Kidney (tissue), 14 donors: ENCODE results near the gene KRT2. TPM values are rescaled to one million over a fixed set of nuclear protein-coding genes. Genes with fewer than 3 reads are reported as not detected.

Experiments used
- DNase-seq, 5 donors: peaks; one replicate each; pipeline ENCODE4 v3.0.0-alpha.2; 2013 to 2020
- FAIRE-seq: peaks from 2 replicates; lab custom pipeline; 2012; peaks lifted over from hg19 to GRCh38; lab: Jason Lieb, UNC
- H3K27ac ChIP-seq, 2 donors: one replicate each; pipeline ENCODE4 v1.7.0; 2013; ENCODE audit warnings: low read depth in 2 of 2, low read length in 2 of 2, inconsistent platforms in 1 of 2
- H3K27me3 ChIP-seq: one replicate; pipeline ENCODE4 v1.7.1; 2013; ENCODE audit warnings: low read length, inconsistent platforms; ENCODE audit not compliant: control insufficient read depth, insufficient read depth
- H3K36me3 ChIP-seq, 3 donors: one replicate each; pipeline versions ENCODE4 v1.7.0 to v1.7.1; 2013; ENCODE audit warnings: low read length in 3 of 3, control low read depth in 1 of 3, inconsistent platforms in 1 of 3; ENCODE audit not compliant: insufficient read depth in 3 of 3, control insufficient read depth in 2 of 3
- H3K4me1 ChIP-seq, 3 donors: one replicate each; pipeline versions ENCODE4 v1.7.0 to v1.7.1; 2013; ENCODE audit warnings: low read length in 3 of 3, inconsistent platforms in 1 of 3, low read depth in 1 of 3; ENCODE audit not compliant: control insufficient read depth in 2 of 3, insufficient read depth in 2 of 3
- H3K4me3 ChIP-seq, 3 donors: one replicate each; pipeline versions ENCODE4 v1.7.0 to v1.8.1; 2013; ENCODE audit warnings: low read length in 3 of 3, control low read depth in 1 of 3, inconsistent platforms in 1 of 3
- H3K9ac ChIP-seq, 3 donors: one replicate each; pipeline versions ENCODE4 v1.7.0 to v1.7.1; 2013; ENCODE audit warnings: low read length in 3 of 3, control low read depth in 1 of 3, inconsistent platforms in 1 of 3
- H3K9me3 ChIP-seq, 3 donors: one replicate each; pipeline versions ENCODE4 v1.7.0 to v1.7.1; 2013; ENCODE audit warnings: low read length in 3 of 3, control low read depth in 1 of 3, inconsistent platforms in 1 of 3; ENCODE audit not compliant: control insufficient read depth in 2 of 3, insufficient read depth in 1 of 3
- intact Hi-C: fragments of 100-400 bp; cut with DNase I; formaldehyde crosslinking; loops from one replicate; pipeline ENCODE4 v1.11.1; 2022
- polyA plus RNA-seq: library from polyadenylated mRNA; stranded (reverse); fragments of 350-450 nt; fragmentation: Illumina TruSeq; extraction: RNeasy Lipid Tissue Mini Kit (QIAGEN cat#74804); gene quantifications from one replicate; pipeline ENCODE4 v1.2.3, GENCODE V29; 2014; ENCODE audit warnings: low read depth, low replicate concordance; ENCODE audit not compliant: insufficient read depth
- total RNA-seq: library from RNA; stranded (reverse); fragmentation: NEBNext Ultra II Directional; extraction: Animal tissue kit (Norgen Biotek cat#: 25700); gene quantifications from one replicate; pipeline ENCODE4 v1.2.1, GENCODE V29; 2021
- TF ChIP-seq, protein P1 (sequence below): IDR thresholded peaks from 3 replicates; pipeline ENCODE4 v1.5.1; 2012; ENCODE audit warnings: mild to moderate bottlenecking, moderate library complexity, borderline replicate concordance; ENCODE audit not compliant: insufficient read depth; ENCODE audit errors: extremely low read depth
- donor health status: control.
- donor health status: control.
- donor health status: control.
- donor health status: control.
- donor health status: control.
- donor health status: DM: yes; HTN: yes; CAD: no.
- donor health status: Normal renal cell carcinoma (clear cell type).

Gene KRT2
- total and polyA plus RNA-seq, 2 donors from 2014 or later = not detected

DNA sequence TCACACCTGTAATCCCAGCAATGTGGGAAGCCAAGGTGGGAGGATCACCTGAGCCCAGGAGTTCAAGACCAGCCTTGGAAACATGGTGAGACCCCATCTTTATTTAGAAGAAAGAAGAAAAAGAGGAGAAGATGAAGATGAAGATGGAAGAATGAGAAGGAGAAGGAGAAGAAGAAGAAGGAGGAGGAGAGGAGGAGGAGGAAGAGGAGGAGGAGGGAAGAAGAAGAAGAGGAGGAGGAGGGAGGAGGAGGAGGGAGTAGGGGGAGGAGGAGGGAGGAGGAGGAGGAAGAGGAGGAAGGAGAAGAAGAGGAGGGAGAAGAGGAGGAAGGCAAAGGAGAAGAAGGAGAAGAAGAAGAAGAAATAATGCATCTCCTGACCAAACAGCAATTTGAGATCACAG lies 37.2 kb upstream of the KRT2 start:
- Histone ChIP-seq H3K9me3 (no peaks in the 10 kb centered on the region), H3K27ac (no peak overlapping the region), H3K4me3 (no peak overlapping the region), H3K4me1 (peaks cover 0 to 3% (median 0%) of the 10 kb centered on the region in 3 donors), H3K9ac (no peak overlapping the region), H3K27me3 (peaks cover 3% of the 10 kb centered on the region), H3K36me3 (no peaks in the 10 kb centered on the region)
- DNase-seq = no peak
- TF ChIP-seq, protein P1, sequence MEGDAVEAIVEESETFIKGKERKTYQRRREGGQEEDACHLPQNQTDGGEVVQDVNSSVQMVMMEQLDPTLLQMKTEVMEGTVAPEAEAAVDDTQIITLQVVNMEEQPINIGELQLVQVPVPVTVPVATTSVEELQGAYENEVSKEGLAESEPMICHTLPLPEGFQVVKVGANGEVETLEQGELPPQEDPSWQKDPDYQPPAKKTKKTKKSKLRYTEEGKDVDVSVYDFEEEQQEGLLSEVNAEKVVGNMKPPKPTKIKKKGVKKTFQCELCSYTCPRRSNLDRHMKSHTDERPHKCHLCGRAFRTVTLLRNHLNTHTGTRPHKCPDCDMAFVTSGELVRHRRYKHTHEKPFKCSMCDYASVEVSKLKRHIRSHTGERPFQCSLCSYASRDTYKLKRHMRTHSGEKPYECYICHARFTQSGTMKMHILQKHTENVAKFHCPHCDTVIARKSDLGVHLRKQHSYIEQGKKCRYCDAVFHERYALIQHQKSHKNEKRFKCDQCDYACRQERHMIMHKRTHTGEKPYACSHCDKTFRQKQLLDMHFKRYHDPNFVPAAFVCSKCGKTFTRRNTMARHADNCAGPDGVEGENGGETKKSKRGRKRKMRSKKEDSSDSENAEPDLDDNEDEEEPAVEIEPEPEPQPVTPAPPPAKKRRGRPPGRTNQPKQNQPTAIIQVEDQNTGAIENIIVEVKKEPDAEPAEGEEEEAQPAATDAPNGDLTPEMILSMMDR = no peak
- FAIRE-seq = no peak
- intact Hi-C loops = no loop called here

- H3K36me3 ChIP-seq = no peaks in the 10 kb centered on the region
Measured at GRCh38 chr12:52688481-52688880, 36.5 kb upstream of the KRT2 start.

DNA sequence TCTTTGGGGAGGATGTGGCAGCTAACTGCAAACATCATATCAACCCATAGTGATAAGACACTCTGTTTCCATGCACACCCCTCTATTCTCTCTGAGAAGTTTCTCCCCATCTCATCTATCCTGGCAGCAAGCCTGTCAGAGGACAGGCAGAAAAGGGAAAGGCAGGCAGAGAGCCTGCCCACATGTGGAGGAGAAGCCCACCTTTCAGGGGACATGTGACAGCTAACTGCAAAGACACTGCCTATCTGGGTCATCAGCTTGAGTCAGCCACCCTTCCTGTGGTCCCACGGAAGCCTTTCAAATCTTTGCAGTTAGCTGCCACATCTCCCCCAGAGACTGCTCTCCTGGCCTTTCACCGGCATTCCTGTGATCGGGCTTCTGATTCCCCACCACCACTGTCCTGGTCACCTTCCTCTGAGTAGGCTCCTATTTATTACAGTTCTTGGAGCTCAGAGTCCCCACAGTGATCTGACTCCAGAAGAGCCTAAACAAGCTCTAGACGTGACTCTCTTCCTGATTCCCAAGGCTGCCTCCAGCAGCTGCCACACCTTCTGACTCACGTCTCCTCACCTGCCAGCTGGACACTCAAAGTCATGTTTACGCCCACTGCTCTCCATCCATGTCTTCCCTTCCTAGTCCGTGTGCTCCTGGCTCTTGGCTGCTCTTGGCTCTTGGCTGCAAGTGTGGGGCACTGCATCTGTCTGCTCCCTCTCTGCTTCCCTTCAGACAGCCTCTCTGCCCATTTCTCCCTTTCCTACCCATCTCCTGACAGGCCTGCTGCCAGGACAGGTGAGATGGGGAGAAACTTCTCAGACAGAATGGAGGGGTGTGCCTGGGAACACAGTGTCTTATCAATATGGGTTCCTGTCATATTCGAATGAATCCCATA lies 35.7 kb upstream of the KRT2 start:
- intact Hi-C loops = no loop called here
- no peak for FAIRE-seq

More at GRCh38 chr12:52688481-52688880, 36.5 kb upstream of the KRT2 start:
- H3K4me3 ChIP-seq = no peak overlapping the region
- H3K27ac ChIP-seq = no peak overlapping the region
- peaks cover 0 to 3% (median 0%) of the 10 kb centered on the region in 3 donors for H3K4me1 ChIP-seq
- no peak overlapping the region for H3K9ac ChIP-seq
- H3K9me3 ChIP-seq = no peaks in the 10 kb centered on the region
- H3K27me3 ChIP-seq = peaks cover 3% of the 10 kb centered on the region
- FAIRE-seq (no peak), DNase-seq (no peak)
- TF ChIP-seq, protein P1 = no peak
- intact Hi-C loops = no loop called here

More for the DNA sequence above, 35.7 kb upstream of the KRT2 start:
- Histone ChIP-seq H3K27me3 (no peaks in the 10 kb centered on the region), H3K9ac (no peak overlapping the region), H3K27ac (no peak overlapping the region), H3K4me3 (no peak overlapping the region), H3K9me3 (no peaks in the 10 kb centered on the region), H3K36me3 (no peaks in the 10 kb centered on the region), H3K4me1 (peaks cover 0 to 3% (median 0%) of the 10 kb centered on the region in 3 donors)
- DNase-seq = no peak
- TF ChIP-seq, protein P1 = no peak
